ENCODE measurements around the gene SPTBN5.

SPTBN5 gene

DNA sequence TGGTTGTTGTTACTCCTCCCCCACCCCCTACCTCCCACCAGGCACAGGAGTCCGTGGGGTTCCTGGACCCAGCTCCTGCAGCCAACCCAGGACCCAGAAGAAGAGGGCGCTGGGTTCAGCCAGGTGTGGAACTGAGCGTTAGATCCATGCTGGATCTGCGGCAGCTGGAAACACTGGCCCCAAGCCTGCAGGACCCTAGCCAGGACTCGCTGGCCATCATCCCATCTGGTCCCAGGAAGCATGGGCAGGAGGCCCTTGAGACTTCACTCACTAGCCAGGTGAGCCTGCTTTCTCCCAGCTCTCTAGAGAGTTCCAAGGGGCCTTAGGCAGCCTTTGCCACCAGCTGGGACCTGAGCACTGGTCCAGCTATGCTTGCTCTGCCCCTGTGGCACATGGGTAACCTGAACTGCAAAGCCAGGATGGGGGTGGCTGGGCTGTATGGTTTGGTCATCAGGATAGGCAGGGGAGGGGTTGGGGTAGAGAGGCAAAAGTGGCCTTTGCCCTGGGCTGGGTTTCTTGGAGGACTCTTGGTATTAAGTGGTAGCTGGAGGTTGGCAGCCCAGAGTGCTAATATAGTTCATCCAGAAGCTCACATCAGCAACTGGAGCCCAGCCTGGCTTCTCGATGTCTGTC is 72.9 kb downstream of the SPTBN5 start:
- DNase-seq, result no peak

DNA sequence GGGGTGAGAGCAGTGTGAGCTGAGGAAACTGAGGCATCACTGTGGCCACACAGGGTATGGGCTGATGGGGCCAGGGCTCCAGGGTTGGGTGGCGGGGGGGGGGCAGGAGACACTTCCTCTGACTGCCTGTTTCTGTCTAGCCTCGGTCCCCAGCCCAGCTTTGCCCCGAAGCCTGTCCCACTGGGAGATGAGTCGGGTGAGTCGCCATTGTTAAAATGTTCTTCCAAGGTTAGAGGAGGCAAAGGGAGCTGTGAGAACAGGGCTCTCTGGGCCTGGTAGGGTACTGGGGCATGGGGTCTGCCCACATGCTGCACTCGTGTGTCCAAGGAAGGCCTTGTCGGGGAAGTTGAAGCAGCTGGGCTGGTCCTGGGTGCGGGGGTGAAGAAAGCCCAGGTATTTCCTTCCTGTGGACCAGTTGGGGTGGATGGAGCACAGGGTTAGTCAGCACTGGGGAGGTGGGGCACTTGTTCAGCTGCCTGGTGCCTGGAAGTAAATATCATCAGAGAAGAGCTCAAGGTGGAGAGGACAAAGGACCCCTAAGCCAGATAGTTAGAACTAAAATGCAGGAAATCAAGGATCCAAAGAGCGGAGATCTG is 74.3 kb downstream of the SPTBN5 start:
- DNase-seq, result no peak

DNA sequence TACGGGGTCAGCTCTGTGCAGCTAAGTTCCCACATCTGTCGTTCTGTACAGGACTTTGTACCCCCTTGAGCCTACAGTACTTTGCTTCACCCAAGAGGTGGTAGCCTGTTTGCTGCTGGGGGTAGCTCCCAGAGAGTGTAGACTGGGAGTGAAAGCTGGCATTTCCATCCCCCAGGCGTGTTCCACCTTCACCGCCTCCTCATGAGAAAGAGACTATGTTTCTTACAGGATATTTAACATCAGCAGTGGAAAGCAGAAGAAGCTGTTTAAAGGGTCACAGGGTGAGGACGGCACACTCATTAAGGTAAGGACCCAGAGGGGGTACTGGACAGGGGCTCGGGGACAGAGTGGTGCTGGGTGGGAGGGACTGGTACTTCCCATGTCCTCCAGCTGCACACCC is 76.1 kb downstream of the SPTBN5 start:
- DNase-seq, result no peak

DNA sequence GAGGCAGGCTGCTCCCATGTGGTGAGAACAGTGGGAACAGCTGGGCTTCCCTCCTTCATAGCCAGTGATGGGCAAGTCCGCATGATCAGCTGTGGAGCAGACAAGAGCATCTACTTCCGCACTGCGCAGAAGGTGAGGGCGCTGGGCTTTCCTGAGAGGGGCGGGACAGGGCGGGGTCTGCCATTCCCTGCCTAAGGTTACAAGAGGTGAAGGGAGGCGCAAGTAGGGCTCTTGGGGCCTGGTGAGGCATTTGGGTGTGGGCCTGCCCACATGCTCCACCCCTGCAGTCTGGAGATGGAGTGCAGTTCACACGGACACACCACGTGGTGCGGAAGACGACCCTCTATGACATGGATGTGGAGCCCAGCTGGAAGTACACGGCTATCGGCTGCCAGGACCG is 76.5 kb downstream of the SPTBN5 start:
- DNase-seq, result no peak

DNA sequence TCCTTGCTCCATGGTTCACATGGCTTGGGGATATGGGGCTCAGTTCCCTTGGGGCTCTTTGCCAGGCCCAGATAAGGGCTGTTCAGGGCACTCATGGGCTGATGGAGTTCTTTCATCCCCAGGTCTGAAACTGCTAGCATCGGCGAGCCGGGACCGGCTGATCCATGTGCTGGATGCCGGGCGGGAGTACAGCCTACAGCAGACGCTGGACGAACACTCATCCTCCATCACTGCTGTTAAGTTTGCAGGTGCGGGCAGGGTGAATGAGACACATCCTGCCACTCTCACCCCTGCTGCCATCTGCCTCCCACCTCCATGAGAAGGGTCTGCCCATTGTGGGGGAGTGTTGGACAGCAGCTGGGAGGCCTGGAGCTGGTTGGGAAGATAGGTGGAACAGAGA is 77.1 kb downstream of the SPTBN5 start:
- no peak for DNase-seq

DNA sequence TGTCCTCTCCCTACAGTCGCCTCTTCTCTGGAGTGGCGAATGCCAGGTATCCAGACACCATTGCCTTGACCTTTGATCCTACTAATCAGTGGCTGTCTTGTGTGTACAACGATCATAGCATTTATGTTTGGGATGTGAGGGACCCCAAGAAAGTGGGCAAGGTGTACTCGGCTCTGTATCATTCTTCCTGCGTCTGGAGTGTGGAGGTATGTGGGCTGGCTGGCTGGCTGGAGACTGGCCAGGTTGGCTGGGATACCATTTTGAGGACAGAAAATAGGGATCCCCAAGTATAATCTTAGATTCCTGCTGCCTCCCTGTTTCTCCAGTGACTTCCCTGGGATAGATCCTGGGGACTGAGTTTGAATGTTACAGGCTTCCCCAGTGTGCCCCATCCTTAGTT is 79.3 kb downstream of the SPTBN5 start:
- no peak for DNase-seq

DNA sequence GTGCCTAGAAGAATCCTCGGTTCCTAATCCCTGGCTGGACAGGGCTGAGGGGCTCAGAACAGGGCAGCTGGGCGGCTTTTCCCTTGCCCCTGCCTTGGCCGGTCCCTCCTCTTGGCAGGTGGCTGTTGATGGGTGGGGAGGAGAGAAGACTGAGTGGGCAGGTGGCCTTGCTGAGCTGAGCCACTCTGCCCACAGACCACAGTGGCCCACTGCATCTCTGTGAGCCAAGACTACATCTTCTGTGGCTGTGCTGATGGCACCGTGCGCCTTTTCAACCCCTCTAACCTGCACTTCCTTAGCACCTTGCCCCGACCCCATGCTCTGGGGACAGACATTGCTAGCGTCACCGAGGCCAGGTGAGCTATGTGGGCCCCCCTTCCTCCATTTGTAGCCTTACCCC is 80.4 kb downstream of the SPTBN5 start:
- DNase-seq, result no peak

DNA sequence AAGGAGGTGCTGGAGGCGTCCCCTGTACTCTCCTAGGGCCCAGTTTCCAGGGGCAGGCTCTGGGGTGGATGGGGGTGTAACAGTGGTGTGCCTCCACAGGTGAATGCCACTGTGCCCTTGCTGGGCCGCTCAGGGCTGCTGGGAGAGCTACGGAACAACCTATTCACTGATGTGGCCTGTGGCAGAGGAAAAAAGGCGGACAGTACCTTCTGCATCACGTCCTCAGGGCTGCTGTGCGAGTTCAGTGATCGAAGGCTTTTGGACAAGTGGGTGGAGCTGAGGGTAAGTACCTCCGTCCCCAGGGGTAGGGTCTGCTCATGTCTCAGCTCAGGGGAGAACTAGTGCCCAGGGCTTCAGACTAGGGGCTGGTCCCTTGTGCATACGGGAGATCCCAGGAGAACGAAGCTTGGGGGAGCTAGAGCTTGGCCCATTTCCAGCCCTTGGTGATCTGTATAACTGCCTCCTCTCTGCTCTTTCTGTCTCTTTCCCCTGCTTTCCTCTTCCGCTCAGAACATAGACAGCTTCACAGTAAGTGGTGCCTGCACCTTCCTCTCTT is 81.0 kb downstream of the SPTBN5 start:
- no peak for DNase-seq

DNA sequence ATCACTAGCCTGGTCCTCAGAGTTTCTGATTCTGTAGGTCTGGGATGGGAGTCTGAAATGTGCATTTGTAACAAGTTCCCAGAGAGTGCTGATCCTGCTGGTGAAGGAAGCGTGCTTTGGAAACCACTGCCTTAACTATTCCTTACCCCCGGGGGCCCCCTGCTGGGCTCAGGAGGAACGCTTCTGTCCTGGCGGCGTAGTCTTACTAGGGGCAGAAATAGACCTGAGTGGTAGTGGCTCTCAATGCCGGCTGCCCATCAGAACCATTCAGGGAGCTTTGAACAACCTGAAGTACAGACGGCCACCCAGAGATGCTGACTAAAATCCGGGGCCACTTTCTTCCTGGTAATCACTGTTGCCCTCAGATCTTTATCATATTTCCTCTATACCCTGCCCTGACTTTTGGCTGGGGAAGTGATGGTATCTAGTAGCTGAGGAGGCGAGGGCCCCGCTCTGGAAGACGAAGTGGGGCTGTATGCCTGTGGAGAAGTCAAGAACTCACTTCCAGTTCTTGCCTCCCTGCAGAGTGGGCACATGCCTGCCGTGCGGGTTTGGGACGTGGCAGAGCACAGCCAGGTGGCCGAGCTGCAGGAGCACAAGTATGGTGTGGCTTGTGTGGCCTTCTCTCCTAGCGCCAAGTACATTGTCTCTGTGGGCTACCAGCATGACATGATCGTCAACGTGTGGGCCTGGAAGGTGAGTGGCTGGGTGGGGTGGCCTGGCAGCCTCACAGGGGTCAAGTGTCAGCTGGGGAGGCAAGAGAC is 82.2 kb downstream of the SPTBN5 start:
- peak; percentile 45 for DNase-seq

DNA sequence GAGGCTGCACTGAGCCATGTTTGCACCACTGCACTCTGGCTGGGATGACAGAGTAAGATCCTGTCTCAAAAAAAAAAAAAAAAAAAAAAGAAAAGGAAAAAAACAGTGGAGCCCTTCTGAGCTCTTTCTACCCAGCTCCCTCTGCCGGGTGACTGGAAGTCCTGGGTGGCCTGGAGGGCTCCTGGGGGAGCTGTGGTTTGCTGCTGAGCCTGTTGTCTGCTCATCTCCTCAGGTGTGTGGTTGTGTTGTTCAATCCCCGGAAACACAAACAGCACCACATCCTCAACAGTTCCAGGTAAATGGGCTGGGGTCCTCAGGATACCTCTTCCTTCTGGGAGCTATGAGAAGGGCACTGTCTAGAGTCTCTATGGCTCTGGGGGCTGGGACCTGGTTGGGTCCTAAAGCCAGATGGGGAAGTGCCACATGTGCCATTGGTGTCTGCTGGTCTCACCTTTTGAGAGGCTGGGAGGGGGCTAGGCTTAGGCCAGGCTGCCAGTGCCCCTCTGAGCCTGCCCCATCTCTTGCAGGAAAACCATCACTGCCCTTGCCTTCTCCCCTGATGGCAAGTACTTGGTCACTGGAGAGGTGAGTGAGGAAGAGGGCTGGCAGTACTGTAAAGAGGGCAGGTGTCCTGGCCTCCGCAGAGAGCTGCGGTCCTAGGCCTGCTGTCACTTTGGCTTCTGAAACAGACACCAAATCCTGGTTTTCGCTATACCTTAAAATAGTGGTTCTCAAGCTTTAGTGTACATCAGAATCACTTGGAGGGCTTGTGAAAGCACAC is 83.0 kb downstream of the SPTBN5 start:
- DNase-seq, result no peak

DNA sequence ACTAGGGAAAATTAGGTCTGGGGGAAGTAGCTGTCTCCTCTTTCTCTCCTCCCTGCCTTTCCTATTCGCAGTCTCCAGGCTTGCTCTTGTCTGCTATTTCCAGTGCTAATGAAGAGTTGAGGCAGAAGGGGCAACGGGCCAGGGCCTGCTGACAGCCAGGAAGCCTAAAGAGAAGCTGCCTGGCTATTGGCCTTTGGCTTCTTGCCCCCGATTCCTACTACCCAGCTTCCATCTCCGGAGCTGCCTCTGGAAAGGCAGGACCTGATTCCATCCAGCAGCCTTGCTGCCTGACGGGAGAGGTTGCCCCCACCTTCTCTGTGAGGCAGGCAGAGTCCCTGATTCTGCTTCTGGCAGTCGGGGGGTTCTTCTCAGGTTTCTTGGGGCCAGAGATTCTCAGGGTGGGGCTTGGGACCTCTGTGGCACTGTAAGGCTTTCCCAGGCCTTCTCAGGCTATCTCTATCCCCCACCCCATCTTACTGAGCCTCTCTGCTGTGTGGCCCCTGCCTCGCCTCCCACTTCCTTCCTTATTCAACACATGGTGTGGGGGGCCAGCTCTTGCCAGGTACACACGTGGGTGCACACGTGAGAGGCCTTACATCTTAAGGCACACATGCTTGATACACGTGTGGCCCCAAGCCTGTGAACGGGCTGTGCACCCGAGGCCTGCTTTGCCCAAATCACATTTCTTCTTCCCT is 84.2 kb downstream of the SPTBN5 start:
- DNase-seq, result no peak

DNA sequence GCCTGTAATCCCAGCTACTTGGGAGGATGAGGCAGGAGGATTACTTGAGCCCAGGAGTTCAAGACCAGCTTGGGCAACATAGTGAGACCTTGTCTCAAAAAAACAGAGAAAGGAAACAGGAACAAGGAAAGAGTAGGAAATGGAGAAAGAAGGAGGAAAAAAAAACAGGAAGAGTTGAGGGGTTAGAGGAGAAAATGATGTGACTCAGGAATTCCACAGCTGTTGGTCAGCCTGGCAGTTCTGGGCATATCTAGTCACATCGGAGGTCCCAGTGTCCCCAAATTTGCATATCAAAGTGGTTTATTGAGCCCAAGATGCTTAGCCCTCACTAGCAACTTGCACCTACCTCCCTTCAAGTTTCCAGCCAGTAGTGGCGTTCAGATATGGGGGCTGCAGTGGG is 84.7 kb downstream of the SPTBN5 start:
- no peak for DNase-seq

DNA sequence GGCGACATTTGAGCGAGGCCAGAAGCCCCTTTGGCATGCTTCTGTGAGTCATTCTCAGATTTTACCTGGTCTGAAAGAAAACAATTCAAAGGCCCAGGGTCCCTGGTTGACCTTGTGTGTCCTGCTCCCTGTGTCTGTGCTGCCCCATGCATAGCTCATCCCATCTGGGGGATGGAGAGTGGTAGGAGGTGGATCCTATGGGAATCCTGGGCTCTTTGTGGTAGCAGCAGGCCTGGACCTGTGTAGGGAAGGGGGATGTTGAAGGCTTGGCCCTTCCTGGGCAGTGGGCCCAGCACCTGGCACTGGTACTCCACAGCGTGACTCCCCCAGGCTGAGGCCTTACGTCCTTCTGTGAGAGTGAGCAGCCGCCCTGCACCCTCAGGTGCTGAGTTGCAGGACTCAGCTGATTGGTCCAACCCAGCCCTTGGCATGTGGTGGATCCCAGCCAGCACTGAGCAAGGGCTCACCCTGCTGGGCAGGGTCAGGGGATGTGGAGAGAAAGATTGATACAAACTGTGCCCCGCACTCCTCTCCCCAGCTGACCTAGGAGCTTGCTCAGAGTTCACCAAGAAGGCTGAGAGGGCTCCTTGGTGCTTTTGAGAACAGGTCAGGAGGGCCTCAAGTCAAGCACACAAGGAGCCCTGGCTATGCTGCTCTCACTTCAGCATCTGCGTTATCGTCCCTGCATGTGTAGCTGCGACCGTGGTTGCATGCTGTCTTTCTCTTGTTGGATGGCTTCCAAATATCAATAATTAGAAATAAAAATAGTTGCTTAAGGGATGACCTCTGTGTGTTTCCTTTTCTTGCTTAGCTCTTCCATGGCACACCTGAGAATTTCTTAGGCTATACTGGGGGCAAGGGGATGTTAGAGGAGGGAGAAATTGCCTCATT is 87.3 kb downstream of the SPTBN5 start:
- no peak for DNase-seq

DNA sequence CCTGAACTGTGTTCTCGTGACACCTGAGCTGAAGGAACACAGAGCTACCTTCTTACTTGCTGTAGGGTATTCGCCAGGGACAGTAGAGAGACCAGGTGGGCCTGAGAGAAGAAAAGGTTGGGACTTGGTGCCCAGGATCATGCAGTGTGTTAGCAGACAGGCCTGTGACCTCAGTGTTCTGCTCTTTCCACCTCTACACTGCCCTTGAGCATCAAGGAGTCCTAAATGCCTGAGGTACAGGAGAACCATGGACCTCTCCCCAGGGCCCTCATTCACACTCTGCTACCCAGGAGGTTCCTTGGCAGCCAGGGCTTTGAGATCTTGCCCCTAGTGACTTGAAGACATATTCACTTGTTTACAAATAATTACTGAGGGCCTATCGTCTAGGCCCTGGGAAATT is 88.1 kb downstream of the SPTBN5 start:
- no peak for DNase-seq

DNA sequence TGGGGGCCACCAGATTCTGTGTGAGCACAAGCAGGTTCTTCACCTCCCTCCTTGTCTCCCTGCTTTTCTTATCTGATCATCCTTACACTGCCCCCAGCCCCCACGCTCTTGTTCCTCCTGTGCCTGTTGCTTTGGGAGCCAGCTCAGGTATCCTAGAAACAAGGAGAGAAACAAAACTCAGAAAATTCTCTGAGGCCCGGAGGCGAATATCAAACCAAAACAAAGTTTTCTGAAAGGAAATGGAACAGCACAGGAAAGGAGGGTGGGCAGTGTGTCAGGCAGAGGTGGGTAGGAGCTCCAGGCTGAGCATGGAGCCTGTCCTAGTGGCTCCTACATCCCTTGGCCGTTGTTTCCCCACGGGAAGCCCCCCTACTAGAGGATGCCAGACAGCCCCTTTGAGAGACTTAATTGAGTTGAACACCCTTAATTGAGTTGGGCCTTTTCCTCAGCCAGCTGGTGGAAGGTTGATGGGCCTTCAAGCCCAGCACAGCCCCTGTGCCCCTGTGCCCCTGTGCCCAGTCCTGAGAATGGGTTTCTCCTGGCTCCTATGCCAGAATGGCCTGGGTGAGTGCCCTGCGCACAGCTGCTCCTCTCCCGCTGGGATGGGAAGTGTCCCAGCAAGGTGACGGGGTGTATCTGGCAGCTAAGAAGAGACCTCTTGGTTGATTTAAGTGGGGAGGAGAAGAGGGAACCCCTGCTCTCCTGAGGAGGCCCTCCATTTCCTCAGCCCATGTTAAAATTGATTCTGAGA is 88.8 kb downstream of the SPTBN5 start:
- no peak for DNase-seq

DNA sequence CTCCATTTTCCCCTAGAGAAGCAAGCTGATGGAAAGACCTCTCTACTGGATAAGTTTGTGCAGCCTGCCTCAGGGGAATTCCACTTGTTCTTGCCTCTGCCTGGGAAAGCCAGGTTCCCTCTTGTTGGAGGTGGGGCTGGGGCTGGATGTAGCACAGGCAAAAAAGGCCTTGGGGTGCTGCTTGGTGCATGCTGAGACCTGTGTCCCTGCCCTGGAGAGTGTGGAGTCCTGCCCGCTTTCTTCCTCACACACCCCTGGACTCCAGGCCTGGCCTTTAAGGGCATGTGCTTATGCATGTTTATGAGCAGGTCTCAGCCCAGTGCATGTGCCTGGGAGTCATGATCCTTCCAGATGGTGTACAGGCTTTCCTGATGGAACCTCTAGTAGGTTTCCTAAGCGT is 89.5 kb downstream of the SPTBN5 start:
- no peak for DNase-seq

DNA sequence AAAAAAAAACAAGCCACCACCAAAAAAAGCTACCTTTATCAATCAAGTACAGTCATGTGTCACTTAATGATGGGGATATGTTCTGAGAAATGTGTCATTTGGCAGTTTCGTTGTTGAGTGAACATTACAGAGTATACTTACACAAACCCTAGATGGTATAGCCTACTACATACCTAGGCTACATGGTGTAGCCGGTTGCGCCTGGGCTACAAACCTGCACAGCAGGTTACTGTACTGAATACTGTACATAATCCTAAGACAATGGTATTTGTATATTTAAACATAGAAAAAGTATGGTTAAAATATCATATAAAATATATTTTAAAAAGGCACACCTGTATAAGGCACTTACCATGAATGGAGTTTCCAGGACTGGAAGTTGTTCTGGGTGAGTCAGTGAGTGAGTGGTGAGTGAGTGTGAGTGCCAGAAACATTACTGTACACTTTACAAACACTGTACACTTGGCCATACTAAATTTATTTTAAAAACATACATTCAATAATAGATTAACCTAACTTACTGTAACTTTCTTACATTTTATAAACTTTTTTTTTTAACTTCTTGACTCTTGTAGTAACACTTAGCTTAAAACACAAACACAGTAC is 91.9 kb downstream of the SPTBN5 start:
- no peak for DNase-seq

DNA sequence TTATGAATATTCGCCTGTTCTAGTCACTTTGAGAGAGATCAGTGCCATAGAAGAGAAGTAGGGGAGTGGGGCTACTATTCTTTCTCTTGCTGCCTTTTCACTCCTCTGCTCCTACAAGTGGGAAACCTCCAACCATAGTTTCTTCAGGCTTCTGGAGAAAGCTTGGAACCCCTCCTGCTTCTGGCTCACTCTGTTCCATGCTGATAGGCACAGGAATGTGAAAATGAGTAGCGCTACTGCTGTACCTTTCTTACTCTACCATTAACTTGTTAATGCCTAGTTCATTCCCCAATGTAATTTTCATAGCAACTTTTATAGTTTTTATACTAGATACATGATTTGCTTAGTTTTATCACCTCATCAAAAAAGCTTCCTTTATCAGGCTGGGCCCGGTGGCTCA is 92.7 kb downstream of the SPTBN5 start:
- no peak for DNase-seq

DNA sequence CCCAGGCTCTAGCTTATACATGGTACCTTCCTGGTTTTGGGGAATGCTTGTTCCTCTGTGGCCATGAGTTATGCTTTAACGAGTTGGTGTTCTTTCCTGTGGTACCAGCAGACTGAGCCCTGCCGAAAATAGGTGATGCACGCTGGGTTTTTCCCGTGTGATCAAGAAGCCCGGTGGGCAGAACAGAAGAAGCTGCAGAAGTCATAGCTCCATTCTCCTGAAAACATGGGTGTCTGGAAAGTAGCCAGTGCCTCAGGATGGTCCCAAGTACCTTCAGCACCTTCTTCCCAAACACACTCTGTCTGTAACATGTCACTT is 94.4 kb downstream of the SPTBN5 start:
- DNase-seq, result no peak

DNA sequence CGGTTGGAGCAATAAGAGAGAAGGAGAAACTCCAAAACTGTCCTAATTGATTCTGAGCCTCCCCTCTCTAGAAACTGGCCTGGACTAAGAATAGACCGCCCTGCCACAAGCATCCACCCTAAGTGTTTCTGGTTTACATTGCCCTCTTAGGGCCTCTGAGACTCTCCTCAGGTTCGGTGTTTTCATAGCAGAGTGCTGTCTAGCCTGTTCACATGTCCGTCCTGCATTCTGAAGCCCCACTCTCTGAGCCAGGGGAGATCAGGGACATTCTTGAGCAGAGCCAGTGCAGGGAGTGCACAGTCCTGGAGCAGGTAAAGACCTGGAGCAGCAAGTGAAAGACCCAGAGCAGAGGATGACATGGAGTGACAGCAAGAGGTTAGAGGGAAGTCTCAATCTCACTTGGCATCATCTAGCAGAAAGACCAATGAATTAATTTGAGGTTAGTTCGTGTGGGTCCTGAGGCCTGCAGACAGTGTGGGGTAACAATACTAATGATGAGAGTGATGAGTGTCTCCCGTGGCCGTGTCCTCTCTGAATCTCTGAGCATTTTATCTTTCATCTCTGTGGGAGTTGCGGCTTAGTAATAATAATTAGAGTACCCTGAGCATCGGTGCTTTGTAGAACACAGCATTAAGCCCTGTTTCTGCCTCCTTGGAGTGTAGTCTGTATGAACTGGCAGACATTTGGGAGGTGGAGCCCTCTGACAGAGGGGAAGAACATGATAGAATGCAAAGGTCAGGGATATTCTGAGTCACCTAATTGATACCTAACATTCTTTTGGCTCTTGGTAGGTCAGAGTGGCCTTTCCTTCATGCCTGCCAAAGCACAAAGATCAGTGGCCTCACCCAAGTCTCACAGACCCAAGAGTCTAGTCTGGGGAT is 95.0 kb downstream of the SPTBN5 start:
- no peak for DNase-seq
